GM23248 (cell line): ENCODE measurements around the gene DENND1A. TPM values are rescaled to one million over a fixed set of nuclear protein-coding genes. Genes with fewer than 3 reads are reported as not detected.

Experiments used
- DNase-seq: peaks from one replicate; pipeline ENCODE4 v3.0.0-alpha.2; 2015
- H2AFZ ChIP-seq: fragments of 200-600 bp; sonication (generic); 2 replicates; pipeline ENCODE4 v1.6.1; 2016; ENCODE audit warnings: antibody characterized with exemption
- H3F3A ChIP-seq: fragments of 200-600 bp; sonication (generic); 2 replicates; pipeline ENCODE4 v1.6.1; 2016; ENCODE audit warnings: mild to moderate bottlenecking, antibody characterized with exemption, mixed run types; ENCODE audit not compliant: insufficient read depth
- H3K27ac ChIP-seq: fragments of 200-600 bp; sonication (generic); 2 replicates; pipeline ENCODE4 v1.5.1; 2016; ENCODE audit warnings: mild to moderate bottlenecking
- H3K27me3 ChIP-seq: fragments of 200-600 bp; sonication (generic); replicated peaks from 2 replicates; pipeline ENCODE4 v1.6.1; 2016; ENCODE audit warnings: mild to moderate bottlenecking; ENCODE audit not compliant: insufficient read depth
- H3K36me3 ChIP-seq: fragments of 200-600 bp; sonication (generic); 2 replicates; pipeline ENCODE4 v1.6.1; 2016; ENCODE audit warnings: low read depth, mild to moderate bottlenecking
- H3K4me1 ChIP-seq: fragments of 200-600 bp; sonication (generic); 2 replicates; pipeline ENCODE4 v1.6.1; 2016; ENCODE audit warnings: mild to moderate bottlenecking; ENCODE audit not compliant: insufficient read depth
- H3K4me2 ChIP-seq: fragments of 200-600 bp; sonication (generic); one replicate; pipeline ENCODE4 v1.6.1; 2016; ENCODE audit warnings: mild to moderate bottlenecking; ENCODE audit not compliant: unreplicated experiment
- H3K4me3 ChIP-seq: fragments of 200-600 bp; sonication (generic); 2 replicates; pipeline ENCODE4 v1.5.1; 2016; ENCODE audit warnings: mild to moderate bottlenecking
- H3K79me2 ChIP-seq: fragments of 200-600 bp; sonication (generic); 2 replicates; pipeline ENCODE4 v1.6.1; 2016; ENCODE audit warnings: mild to moderate bottlenecking; ENCODE audit not compliant: insufficient read depth
- H3K9ac ChIP-seq: fragments of 200-600 bp; sonication (generic); 2 replicates; pipeline ENCODE4 v1.6.1; 2016; ENCODE audit warnings: mild to moderate bottlenecking
- H3K9me2 ChIP-seq: fragments of 200-600 bp; sonication (generic); 2 replicates; pipeline ENCODE4 v1.6.1; 2016; ENCODE audit warnings: mixed run types, mild to moderate bottlenecking, moderate library complexity; ENCODE audit not compliant: insufficient read depth
- H3K9me3 ChIP-seq: fragments of 200-600 bp; sonication (generic); one replicate; pipeline ENCODE4 v1.6.1; 2017; ENCODE audit warnings: low read depth
- H4K20me1 ChIP-seq: fragments of 200-600 bp; sonication (generic); 2 replicates; pipeline ENCODE4 v1.6.0; 2016; ENCODE audit not compliant: insufficient read depth
- EZH2 ChIP-seq: fragments of 200-600 bp; sonication (generic); IDR thresholded peaks from 2 replicates; pipeline ENCODE4 v1.6.1; 2018; ENCODE audit warnings: antibody characterized with exemption, mild to moderate bottlenecking; ENCODE audit not compliant: insufficient read depth, poor library complexity, severe bottlenecking
- EZH2phosphoT487 ChIP-seq: fragments of 200-600 bp; sonication (generic); IDR thresholded peaks from 2 replicates; pipeline ENCODE4 v1.6.1; 2018; ENCODE audit warnings: antibody characterized with exemption, moderate library complexity, mild to moderate bottlenecking, low read depth; ENCODE audit not compliant: insufficient read depth
- WGBS, 2 experiments: methylation state at CpG; one replicate each; pipeline ENCODE4 v1.1.6; 2015 to 2017; ENCODE audit warnings: low lambda C conversion rate in 2 of 2, low coverage in 1 of 2; ENCODE audit errors: missing lambda C conversion rate in 2 of 2; 5-methylcytosine and 5-hydroxymethylcytosine counted together
- in situ Hi-C: fragments of 300-500 bp; cut with MboI; formaldehyde crosslinking; loops from 2 replicates; pipeline ENCODE4 v1.15.0; 2020
- polyA plus RNA-seq: library from polyadenylated mRNA; unstranded; fragments of >200 nt; fragmentation: Nextera tagmentation; extraction: Ambion mirVana; gene quantifications from 2 replicates; pipeline ENCODE4 v1.2.1, GENCODE V29; 2016
- total RNA-seq: library from RNA; depleted of rRNA; stranded (reverse); fragments of >200 nt; shearing (Covaris generic); gene quantifications from 2 replicates; pipeline ENCODE4 v1.2.3, GENCODE V29; 2014

DENND1A gene
- total and polyA plus RNA-seq, 2 experiments from 2014 or later, result 13.2 to 16.4 TPM

DNA sequence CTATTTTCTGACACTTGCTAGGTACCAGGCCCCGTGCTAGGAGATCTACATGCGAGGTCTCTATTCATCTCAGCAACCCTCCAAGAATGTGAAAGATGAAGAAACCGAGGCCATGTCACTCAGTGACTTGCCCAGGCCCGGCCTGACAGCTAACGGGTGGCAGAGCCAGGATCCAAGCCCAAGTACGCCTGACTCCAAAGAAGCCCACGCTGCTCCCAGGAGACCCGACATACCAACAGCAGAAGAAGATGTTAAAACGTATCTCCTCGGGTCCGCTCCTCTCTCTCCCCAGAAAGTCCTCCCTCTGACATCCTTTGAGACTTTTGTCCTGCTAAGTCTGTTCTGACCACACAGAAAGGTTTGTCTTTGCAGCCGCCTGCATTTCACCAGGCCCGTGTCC, 508.7 kb downstream of the DENND1A start:
- in situ Hi-C loops, result no loop called here
- Histone ChIP-seq H3K27me3 (no peaks in the 10 kb centered on the region), H3K9me3 (no peaks in the 10 kb centered on the region), H3K79me2 (no peaks in the 10 kb centered on the region), H2AFZ (no peak overlapping the region), H4K20me1 (no peaks in the 10 kb centered on the region), H3K9ac (no peak overlapping the region), H3K9me2 (no peaks in the 10 kb centered on the region), H3K36me3 (no peaks in the 10 kb centered on the region), H3K4me3 (no peak overlapping the region), H3K4me2 (no peak overlapping the region), H3K27ac (no peak overlapping the region), H3K4me1 (no peaks in the 10 kb centered on the region), H3F3A (no peaks in the 10 kb centered on the region)
- WGBS, 2 experiments, result 93 to 95% methylated on average over 13 of the region's 13 CpGs
- TF ChIP-seq EZH2 (no peak), EZH2phosphoT487 (no peak)
- DNase-seq, result no peak

DNA sequence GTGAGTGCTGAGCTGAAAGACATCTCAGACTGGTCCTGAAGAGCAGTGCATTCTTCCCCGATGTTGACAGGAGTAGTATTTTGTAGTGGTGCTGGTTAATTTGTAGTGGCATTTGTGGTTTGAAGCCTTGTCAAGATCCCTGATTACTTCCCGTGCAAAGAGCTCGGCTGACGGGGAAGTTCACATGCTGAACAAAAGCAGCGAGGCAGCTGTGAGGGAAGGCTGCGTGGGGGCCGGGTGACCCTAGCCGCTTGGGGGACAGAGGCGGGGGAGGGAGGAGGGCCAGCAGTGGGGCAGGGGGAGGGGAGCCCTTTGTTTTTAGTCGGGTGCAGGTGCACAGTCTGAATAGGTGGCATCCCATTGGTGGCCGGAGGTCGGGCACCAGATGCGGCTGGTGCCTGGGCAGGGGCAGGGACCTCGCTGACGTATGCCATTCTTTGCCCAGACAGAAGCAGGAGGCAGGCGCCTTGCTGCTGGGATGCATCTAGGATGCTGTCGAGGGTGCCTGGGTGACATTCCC, 509.3 kb downstream of the DENND1A start:
- Histone ChIP-seq H3K4me2 (no peak overlapping the region), H3F3A (no peaks in the 10 kb centered on the region), H3K79me2 (no peaks in the 10 kb centered on the region), H3K4me3 (no peak overlapping the region), H2AFZ (no peak overlapping the region), H3K4me1 (no peaks in the 10 kb centered on the region), H3K27me3 (no peaks in the 10 kb centered on the region), H3K36me3 (no peaks in the 10 kb centered on the region), H3K27ac (no peak overlapping the region), H3K9me3 (no peaks in the 10 kb centered on the region), H3K9ac (no peak overlapping the region), H3K9me2 (no peaks in the 10 kb centered on the region), H4K20me1 (no peaks in the 10 kb centered on the region)
- 91 to 96% methylated on average over 10 to 17 of the region's 17 CpGs for WGBS, 2 experiments
- in situ Hi-C loops, result no loop called here
- TF ChIP-seq EZH2phosphoT487, result no peak
- TF ChIP-seq EZH2, result no peak
- no peak for DNase-seq

DNA sequence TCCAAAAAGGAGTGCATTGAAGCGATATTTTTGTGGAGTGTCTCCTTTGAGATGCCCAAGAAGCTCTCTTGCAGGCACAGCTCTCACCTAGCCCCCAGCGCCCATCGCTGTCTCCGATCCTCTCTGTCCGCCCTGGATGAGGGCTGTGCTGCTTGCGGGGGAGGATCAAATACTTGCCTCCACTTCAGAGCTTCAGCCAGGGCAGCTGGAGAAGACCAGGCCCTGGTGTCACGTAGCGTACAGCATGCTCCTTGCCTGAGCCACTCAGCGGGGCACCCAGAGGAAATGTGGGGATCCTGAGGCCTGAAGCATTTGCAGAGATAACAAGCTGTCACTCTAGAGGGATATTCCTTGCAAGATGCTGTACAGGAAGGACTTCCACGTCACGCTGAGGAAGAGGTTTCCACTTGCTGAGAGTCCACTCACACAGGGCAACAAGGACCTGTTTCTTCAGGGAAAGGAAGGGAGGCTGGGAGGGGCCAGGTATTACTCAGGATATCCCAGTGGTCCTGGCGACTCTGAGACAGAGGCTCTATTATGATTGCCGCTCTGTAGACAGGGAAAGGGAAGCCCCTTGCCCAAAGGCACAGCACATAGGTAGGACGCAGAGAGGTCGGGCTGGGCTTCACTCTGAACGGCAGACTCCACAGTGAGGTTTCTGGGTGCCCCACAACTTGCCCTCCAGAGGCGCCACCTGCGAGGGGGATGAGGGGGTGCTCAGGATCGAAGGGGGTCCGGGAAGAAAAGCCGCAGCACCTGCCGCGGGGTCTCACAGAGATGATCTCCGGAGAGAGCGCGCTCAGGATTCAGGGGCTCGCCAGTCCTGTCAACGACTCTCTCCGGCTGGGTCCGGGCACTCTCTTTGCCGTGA, 510.0 kb downstream of the DENND1A start:
- H3K27me3 ChIP-seq, result no peaks in the 10 kb centered on the region
- DNase-seq, result no peak
- H4K20me1 ChIP-seq, result no peaks in the 10 kb centered on the region
- in situ Hi-C loops, result no loop called here
- no peaks in the 10 kb centered on the region for H3F3A ChIP-seq
- H3K27ac ChIP-seq, result no peak overlapping the region
- 93 to 94% methylated on average over 31 of the region's 31 CpGs for WGBS, 2 experiments
- no peaks in the 10 kb centered on the region for H3K4me1 ChIP-seq
- H2AFZ ChIP-seq, result no peak overlapping the region
- no peaks in the 10 kb centered on the region for H3K79me2 ChIP-seq
- TF ChIP-seq EZH2phosphoT487 (no peak), EZH2 (no peak)
- no peaks in the 10 kb centered on the region for H3K9me3 ChIP-seq
- H3K4me2 ChIP-seq, result no peak overlapping the region
- no peaks in the 10 kb centered on the region for H3K36me3 ChIP-seq
- no peak overlapping the region for H3K4me3 ChIP-seq
- no peak overlapping the region for H3K9ac ChIP-seq
- H3K9me2 ChIP-seq, result no peaks in the 10 kb centered on the region

DNA sequence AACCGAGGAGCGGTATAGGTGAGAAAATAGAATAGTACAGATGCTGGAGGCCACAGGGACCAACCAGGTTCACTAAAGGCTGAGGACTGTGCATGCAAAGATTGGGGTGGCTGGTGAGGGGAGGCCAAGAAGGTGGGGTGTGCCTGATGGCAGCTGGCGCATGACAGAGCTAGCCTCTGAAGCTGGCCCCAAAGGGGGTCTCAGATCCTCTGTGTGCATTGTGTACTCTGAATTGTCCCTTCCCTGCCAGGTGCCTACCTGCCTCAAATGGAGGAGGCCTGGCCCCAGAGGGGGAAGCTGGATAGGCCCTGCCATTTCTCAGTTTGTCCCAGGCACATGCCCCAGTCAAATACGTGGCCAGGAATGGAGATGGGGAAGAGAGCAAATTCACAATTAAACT, 510.8 kb downstream of the DENND1A start:
- H2AFZ ChIP-seq, result no peak overlapping the region
- no peaks in the 10 kb centered on the region for H3K4me1 ChIP-seq
- no peaks in the 10 kb centered on the region for H3K79me2 ChIP-seq
- no peaks in the 10 kb centered on the region for H3K27me3 ChIP-seq
- no peaks in the 10 kb centered on the region for H3K36me3 ChIP-seq
- TF ChIP-seq EZH2phosphoT487, result no peak
- no peak for TF ChIP-seq EZH2
- no peak for DNase-seq
- H4K20me1 ChIP-seq, result no peaks in the 10 kb centered on the region
- in situ Hi-C loops, result no loop called here
- no peak overlapping the region for H3K9ac ChIP-seq
- no peak overlapping the region for H3K4me2 ChIP-seq
- H3K27ac ChIP-seq, result no peak overlapping the region
- WGBS, 2 experiments, result 93 to 100% methylated on average over 4 of the region's 4 CpGs
- H3K9me3 ChIP-seq, result no peaks in the 10 kb centered on the region
- no peaks in the 10 kb centered on the region for H3K9me2 ChIP-seq
- no peak overlapping the region for H3K4me3 ChIP-seq
- H3F3A ChIP-seq, result no peaks in the 10 kb centered on the region
